Stimulated activated CD4-positive, alpha-beta T cell treated with anti-CD3 and anti-CD28 coated beads, Interleukin-1b, Interleukin-23, amount 100 ng/mL, for 24 hours (primary cell): Measurements from ENCODE around the gene ATG4B.
"Not testable (repeated sequence)": the region's sequence is repeated elsewhere in the genome, so short reads cannot be mapped to it uniquely, and the experiment has no call there.

ENCODE experiments used
- DNase-seq, 4 experiments: peaks; one replicate each; pipeline ENCODE4 v3.0.0-alpha.2; 2020; ENCODE audit warnings: low read depth in 4 of 4, low spot score in 1 of 4

Gene ATG4B

GRCh38 chr2:241660593-241661213 is 23.2 kb downstream of the ATG4B start:
- DNase-seq: no peak

DNA sequence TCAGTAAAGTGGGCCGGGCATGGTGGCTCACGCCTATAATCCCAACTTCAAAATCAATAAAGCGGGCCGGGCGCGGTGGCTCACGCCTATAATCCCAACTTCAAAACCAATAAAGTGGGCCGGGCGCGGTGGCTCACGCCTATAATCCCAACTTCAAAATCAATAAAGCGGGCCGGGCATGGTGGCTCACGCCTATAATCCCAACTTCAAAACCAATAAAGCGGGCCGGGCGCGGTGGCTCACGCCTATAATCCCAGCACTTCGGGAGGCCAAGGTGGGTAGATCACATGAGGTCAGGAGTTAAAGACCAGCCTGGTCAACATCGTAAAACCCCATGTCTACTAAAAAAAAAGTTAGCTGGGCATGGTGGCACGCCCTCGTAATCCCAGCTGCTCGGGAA is 25.2 kb downstream of the ATG4B start:
- DNase-seq: not testable (repeated sequence)

DNA sequence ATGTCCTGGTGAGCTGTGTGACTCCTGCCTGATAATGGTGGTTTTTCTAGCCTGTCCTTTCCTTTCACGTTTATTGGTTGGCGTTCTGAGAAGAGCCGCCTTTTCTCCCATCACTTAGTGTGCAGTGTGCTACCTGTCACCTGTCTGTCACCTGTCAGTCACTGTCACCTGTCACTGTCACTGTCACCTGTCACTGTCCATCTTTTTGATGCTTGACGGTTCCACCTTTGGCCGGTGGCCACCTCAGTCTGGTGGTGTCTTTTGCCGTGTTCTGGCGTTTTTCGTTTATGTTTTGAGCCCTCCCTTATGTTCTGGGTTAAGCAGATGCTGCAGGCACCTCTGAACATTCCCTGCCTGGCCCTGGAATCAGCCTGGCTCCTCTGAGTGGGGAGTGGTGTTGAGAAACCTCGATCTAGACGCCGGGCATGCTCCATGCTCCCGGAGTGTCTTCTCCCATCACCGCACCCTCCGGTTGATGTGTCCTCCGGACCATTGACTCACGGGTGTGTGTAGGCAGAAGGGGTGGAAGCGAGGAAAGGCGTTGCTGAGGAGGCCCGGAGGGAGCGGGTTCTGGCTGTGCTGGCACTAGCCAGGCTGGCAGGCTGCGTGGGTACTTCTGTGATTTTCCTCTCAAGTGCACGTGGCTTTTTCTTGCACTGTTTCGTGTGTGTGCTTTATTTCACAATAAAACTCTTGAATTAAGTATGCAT is 28.4 kb downstream of the ATG4B start:
- no peak for DNase-seq

- DNase-seq: no peak
These were observed 29.3 kb downstream of the ATG4B start for GRCh38 chr2:241666627-241667400.

DNA sequence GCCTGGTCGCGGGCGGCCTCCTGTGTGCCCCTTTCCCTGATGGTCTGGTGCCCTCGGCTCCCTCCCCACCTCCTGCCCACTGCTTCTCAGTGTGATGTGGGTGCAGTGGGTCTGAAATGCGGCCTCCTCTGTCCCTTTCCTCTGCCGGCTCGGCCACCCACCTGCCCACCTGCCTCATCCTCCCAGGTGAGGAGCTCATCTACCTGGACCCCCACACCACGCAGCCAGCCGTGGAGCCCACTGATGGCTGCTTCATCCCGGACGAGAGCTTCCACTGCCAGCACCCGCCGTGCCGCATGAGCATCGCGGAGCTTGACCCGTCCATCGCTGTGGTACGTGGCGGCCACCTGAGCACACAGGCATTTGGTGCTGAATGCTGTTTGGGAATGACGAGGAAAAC is 30.9 kb downstream of the ATG4B start:
- no peak for DNase-seq

DNA sequence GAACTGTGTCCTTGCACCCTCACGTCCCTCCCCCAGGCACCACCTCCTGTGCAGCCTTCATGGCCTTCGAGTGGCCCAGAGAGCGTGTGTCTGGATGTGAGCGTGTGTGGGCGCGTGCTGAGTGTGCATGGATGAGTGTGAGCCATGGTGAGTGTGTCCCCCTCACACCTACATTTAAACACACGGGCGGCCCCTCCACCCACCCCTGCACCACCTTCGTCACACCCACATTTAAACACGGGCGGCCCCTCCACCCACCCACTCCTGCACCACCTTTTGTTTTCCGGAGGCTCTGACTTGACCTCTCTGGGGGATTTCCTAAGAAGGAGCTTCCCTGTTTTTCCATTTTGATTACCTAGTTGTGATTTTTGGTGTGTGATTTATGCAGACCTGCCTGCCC is 31.3 kb downstream of the ATG4B start:
- no peak for DNase-seq

DNA sequence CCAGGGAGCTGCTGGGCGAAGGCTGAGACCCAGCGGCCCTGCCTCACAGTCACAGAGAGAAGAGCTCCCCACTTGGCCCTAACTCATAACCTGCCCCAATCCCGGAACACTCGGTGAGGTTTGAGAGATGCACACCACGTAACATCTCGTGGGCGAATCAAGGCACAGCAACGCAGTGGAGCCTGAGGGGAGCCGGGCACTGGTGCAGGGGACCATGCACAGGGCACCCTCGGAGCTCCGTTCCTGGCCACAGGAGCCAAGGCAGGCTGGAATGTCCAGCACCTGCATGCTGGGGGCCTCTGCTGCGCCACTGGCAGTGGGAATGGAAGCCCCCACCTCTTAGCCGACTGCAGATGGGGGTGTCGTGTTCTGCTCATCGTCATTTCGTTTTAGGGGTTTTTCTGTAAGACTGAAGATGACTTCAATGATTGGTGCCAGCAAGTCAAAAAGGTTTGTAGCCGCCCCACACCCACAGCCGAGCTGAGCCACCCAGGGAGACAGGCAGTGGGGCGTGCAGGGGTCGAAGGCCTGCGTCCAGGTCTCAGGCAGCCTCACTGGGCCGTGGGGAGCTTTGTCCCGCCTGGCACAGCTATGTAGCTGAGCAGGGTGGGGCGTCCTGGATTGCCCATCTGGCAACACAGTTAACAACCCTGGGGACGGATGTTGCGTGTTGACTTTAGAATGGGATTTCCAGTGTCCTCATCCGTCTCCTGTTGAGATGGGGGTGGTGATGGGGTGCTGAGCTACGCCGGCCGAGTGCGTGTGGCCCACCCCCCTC is 33.0 kb downstream of the ATG4B start:
- DNase-seq: no peak

- DNase-seq: no peak
These were observed 34.2 kb downstream of the ATG4B start for GRCh38 chr2:241671457-241672240.

- no peak for DNase-seq
These were observed 35.0 kb downstream of the ATG4B start for GRCh38 chr2:241672243-241673188.

DNA sequence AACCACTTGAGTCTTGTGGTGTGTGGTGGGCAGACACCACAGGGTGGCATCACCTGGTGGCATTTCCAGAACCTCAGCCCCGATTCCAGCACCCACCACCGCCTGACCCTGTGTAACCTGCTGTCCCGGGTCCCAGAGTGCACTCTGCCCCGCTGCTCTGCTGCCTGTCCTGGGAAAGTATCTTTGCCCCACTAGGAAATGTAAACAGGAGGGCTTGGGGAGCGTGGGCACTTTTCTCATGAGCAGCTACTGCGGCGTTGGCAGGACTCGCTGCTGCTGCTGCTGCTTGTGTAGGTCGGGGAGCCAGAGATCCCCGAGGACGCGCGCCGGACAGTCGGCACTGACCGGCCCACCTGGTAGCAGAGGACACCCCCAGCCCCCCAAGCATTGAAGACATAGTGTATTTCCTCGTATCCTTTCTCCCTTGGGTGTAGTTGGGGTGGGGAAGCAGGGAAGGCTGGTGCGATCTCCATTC is 35.7 kb downstream of the ATG4B start:
- no peak for DNase-seq

DNA sequence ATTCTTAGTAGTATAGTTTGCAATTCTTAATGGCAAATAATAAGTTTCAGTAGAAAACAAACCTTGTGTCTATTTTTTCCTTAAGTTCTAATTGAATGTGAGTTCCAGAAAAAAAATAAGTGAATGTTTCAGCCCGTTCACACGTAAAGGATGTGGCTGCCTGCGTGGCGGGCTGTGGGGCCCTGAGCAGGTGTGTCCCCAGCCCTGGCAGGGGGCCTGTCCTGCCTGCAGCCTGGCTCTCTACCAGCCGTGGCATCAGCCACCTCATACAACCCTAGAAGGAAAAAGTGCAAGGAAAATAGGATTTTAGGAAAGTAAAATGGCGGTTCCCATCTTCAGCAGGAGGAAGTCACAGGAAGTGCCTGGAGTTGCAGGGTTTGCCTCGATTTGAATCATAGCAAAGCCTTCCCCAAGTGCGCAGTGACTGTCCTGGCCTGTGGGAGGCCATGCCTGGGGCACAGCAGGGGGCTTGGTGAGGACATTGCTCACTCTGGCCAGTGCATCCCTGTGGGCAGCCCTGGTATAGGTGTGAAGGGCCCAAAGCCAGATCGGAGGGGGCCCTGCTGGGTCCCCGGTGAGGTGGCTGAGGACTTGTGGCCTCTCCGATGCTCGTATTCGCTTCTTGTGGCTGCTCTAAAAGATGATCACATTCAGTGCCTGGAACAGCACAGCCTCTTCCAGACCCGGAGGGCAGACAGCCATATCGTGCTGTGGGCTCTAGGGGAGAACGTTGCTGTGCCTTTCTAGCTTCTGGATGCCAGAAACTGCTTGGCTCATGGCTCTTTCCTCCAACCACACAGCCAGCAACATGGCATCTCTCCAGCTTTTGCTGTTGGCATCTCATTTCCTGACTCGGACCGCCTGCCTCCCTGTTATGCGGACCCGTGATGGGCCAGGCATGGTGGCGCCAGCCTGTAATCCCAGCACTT is 36.6 kb downstream of the ATG4B start:
- no peak for DNase-seq

DNA sequence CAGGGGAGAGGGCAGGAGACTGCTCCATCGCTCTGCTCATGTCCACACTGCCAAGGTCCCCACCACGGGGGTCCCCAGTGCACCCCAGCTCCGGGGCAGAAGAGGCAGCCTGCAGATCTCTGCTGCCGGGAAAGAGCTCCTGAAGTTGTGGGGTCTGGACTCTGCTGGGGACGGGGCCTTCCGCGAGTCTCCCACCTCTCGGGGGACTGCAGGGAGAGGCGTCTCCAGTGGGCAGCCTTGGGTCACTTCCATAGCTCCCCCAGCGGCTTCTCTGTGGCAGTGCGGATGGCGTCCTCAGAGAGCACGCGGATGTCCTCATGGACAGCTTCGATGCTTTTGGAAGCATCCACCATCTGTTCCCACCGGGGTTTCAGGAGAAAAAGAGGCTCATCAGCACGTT is 38.4 kb downstream of the ATG4B start:
- no peak for DNase-seq

DNA sequence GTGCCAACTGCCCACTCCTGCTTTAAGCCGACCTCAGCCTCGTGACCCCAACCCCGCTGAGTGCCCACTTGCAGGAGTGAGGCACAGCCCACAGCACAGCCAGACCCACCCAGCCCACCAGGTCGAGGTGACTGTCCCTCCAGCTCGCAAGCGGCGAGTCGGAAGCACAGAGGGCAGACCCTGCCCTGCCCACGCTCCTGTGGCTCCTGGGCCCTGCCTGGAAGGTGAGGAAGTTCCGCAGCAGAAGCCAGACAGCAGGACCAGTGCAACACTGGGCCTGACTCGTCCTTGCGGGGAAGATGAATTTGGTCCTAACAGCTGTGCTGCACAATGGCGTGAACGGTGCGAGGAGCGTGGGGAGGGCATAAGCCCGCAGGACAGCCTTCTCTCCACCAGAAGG is 39.2 kb downstream of the ATG4B start:
- DNase-seq: no peak

DNA sequence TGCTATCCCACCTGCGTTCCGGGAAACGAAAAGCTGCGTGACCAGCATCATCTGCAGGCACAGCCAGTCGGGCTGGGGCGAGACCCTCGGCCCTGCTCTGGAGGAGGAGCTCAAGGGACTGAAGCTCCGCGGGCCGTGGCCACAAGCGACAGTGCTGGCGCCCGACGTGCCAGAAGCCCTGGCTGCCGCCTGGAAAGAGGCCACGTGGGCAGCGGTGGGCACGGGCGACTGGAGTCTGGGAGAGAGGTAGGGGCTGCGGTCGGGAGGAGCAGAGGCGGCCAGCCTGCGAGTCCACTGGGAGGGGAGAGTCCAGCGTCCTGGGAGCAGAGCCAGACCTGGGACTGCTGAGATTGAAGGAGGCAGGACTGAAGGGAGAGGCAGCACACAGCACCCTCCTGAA is 39.9 kb downstream of the ATG4B start:
- no peak for DNase-seq

- DNase-seq: no peak
These were observed 40.8 kb downstream of the ATG4B start for GRCh38 chr2:241678307-241678706.

- DNase-seq: no peak
These were observed 41.5 kb downstream of the ATG4B start for GRCh38 chr2:241678784-241679540.

DNA sequence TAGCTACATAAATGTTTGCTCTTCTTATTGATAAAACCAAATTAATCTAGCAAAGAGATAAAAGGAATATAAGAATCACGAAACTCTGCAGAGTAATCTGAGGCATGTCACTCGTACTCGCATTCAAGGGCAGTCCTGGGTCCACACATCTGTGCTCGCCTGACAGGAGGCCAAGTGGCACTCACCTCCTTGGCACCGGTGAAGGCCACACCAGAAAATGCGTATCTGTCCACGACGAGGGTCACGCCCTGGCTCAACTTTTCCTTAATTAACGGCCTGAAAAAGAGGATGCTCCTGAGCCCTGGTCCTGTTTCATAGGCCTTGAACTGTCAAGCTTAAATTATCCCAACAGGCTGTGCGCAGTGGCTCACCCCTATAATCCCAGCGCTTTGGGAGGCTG is 42.6 kb downstream of the ATG4B start:
- DNase-seq: no peak
